HG03280 (cell line): ENCODE results near the gene LRRN1.
A peak's percentile ranks its signal among the peaks of the same experiment; 100 is the strongest.
"Not testable (repeated sequence)": the region's sequence is repeated elsewhere in the genome, so short reads cannot be mapped to it uniquely, and the experiment has no call there.

Experiments
- ATAC-seq: cut with Tn5 transposase; IDR thresholded peaks from one replicate; pipeline ENCODE4 v1.9.1; 2021; ENCODE audit warnings: mild to moderate bottlenecking, moderate library complexity; ENCODE audit not compliant: unreplicated experiment

The LRRN1 gene

GRCh38 chr3:3806092-3806491, 6.9 kb downstream of the LRRN1 start:
- ATAC-seq: no peak

GRCh38 chr3:3806856-3807255, 7.6 kb downstream of the LRRN1 start:
- no peak for ATAC-seq

- no peak for ATAC-seq
Measured at GRCh38 chr3:3813013-3813412, 13.8 kb downstream of the LRRN1 start.

GRCh38 chr3:3815206-3815605, 16.0 kb downstream of the LRRN1 start:
- no peak for ATAC-seq

- ATAC-seq: no peak
Measured at GRCh38 chr3:3816034-3816433, 16.8 kb downstream of the LRRN1 start.

- no peak for ATAC-seq
Measured at GRCh38 chr3:3817865-3818264, 18.6 kb downstream of the LRRN1 start.

GRCh38 chr3:3821777-3822176, 22.5 kb downstream of the LRRN1 start:
- no peak for ATAC-seq

GRCh38 chr3:3825035-3825434, 25.8 kb downstream of the LRRN1 start:
- no peak for ATAC-seq

- ATAC-seq: no peak
Measured at GRCh38 chr3:3826521-3826920, 27.3 kb downstream of the LRRN1 start.

- no peak for ATAC-seq
Measured at GRCh38 chr3:3827111-3827510, 27.9 kb downstream of the LRRN1 start.

- ATAC-seq: not testable (repeated sequence)
Measured at GRCh38 chr3:3828417-3828816, 29.2 kb downstream of the LRRN1 start.

GRCh38 chr3:3836845-3837244, 37.6 kb downstream of the LRRN1 start:
- ATAC-seq: no peak

GRCh38 chr3:3842356-3842755, 43.1 kb downstream of the LRRN1 start:
- no peak for ATAC-seq

- no peak for ATAC-seq
Measured at GRCh38 chr3:3847994-3848922, 49.0 kb downstream of the LRRN1 start.

- ATAC-seq: no peak
Measured at GRCh38 chr3:3848923-3849275, 49.7 kb downstream of the LRRN1 start.

GRCh38 chr3:3851621-3852323, 52.5 kb downstream of the LRRN1 start:
- ATAC-seq: peak; percentile 92

- ATAC-seq: no peak
Measured at GRCh38 chr3:3853544-3853943, 54.3 kb downstream of the LRRN1 start.

GRCh38 chr3:3855056-3855455, 55.8 kb downstream of the LRRN1 start:
- no peak for ATAC-seq

- no peak for ATAC-seq
Measured at GRCh38 chr3:3860235-3860634, 61.0 kb downstream of the LRRN1 start.

GRCh38 chr3:3862534-3862933, 63.3 kb downstream of the LRRN1 start:
- ATAC-seq: no peak

GRCh38 chr3:3875491-3875890, 76.3 kb downstream of the LRRN1 start:
- ATAC-seq: no peak

GRCh38 chr3:3881050-3881449, 81.8 kb downstream of the LRRN1 start:
- no peak for ATAC-seq
